Activated CD8-positive, alpha-beta T cell treated with anti-CD3 and anti-CD28 coated beads for 36 hours (primary cell): Measurements from ENCODE around the gene STXBP6. TPM values are rescaled to one million over a fixed set of nuclear protein-coding genes. Genes with fewer than 3 reads are reported as not detected.
"Not testable (repeated sequence)": the region's sequence is repeated elsewhere in the genome, so short reads cannot be mapped to it uniquely, and the experiment has no call there.

ENCODE experiments used
- ATAC-seq: fragments of 200-7000 bp; cut with Tn5 transposase; one replicate; pipeline ENCODE4 v1.10.0; 2021; ENCODE audit warnings: mild to moderate bottlenecking, moderate library complexity
- CTCF ChIA-PET: fragments of 350-600 bp; sonication (Branson Sonifier 250); formaldehyde crosslinking; loops from one replicate; lab custom pipeline; 2021; ENCODE audit warnings: antibody characterized with exemption; lab: Charles Lee
- POLR2A ChIA-PET: fragments of 350-600 bp; sonication (Branson Sonifier 250); formaldehyde crosslinking; loops from one replicate; lab custom pipeline; 2021; ENCODE audit warnings: antibody characterized with exemption; lab: Charles Lee
- DNase-seq: peaks from one replicate; pipeline ENCODE4 v3.0.0-alpha.2; 2020
- H3K27ac Mint-ChIP-seq: one replicate; pipeline ENCODE4 v1.8.0; 2021; ENCODE audit warnings: mild to moderate bottlenecking, mixed read lengths
- H3K27me3 Mint-ChIP-seq: one replicate; pipeline ENCODE4 v1.8.0; 2021; ENCODE audit warnings: mixed read lengths
- H3K36me3 Mint-ChIP-seq: one replicate; pipeline ENCODE4 v1.8.0; 2021; ENCODE audit warnings: low read depth, mixed read lengths
- H3K4me1 Mint-ChIP-seq: one replicate; pipeline ENCODE4 v1.8.0; 2021; ENCODE audit warnings: low read depth, mixed read lengths
- H3K4me3 Mint-ChIP-seq: one replicate; pipeline ENCODE4 v1.8.0; 2021; ENCODE audit warnings: mild to moderate bottlenecking, moderate library complexity, mixed read lengths
- H3K9me3 Mint-ChIP-seq: one replicate; pipeline ENCODE4 v1.8.0; 2021; ENCODE audit warnings: mixed read lengths
- intact Hi-C: fragments of 100-400 bp; cut with micrococcal nuclease; formaldehyde crosslinking; loops from one replicate; pipeline ENCODE4 v1.10.0; 2022
- total RNA-seq, 2 experiments: library from RNA; stranded (reverse); gene quantifications; one replicate each; pipeline ENCODE4 v1.2.3, GENCODE V29; 2021
- TF ChIP-seq, protein P1 (sequence below): fragments of 200-600 bp; IDR thresholded peaks from one replicate; pipeline ENCODE4 v1.8.0; 2022; ENCODE audit warnings: antibody characterized with exemption, mild to moderate bottlenecking

Gene STXBP6
- total RNA-seq, 2 experiments from 2014 or later = not detected

DNA sequence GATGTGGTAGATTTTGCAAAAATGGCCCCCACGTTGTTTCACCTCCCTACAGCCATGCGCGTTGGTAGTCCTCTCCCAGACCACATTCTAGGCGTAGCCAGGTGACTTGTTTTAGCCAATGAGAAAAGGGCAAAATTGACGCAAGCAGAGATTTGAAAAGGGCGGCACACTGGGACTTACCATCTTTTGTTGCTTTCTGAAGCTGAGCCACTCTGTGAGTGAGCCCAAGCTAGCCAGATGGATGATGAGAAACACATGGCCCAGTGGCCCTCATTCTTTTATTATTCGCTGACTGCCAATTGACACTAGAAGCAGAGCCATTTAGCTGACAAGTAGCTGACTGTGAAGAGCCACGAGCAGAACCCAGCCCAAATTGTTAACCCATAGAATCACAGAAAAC, 274.0 kb downstream of the STXBP6 start:
- DNase-seq (no peak), ATAC-seq (no peak)
- H3K9me3 Mint-ChIP-seq = no peaks in the 10 kb centered on the region
- no peak overlapping the region for H3K4me3 Mint-ChIP-seq
- intact Hi-C loops = no loop called here
- H3K4me1 Mint-ChIP-seq = no peaks in the 10 kb centered on the region
- H3K27me3 Mint-ChIP-seq = peaks cover 19% of the 10 kb centered on the region
- H3K36me3 Mint-ChIP-seq = no peaks in the 10 kb centered on the region
- TF ChIP-seq, protein P1, sequence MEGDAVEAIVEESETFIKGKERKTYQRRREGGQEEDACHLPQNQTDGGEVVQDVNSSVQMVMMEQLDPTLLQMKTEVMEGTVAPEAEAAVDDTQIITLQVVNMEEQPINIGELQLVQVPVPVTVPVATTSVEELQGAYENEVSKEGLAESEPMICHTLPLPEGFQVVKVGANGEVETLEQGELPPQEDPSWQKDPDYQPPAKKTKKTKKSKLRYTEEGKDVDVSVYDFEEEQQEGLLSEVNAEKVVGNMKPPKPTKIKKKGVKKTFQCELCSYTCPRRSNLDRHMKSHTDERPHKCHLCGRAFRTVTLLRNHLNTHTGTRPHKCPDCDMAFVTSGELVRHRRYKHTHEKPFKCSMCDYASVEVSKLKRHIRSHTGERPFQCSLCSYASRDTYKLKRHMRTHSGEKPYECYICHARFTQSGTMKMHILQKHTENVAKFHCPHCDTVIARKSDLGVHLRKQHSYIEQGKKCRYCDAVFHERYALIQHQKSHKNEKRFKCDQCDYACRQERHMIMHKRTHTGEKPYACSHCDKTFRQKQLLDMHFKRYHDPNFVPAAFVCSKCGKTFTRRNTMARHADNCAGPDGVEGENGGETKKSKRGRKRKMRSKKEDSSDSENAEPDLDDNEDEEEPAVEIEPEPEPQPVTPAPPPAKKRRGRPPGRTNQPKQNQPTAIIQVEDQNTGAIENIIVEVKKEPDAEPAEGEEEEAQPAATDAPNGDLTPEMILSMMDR = no peak
- CTCF ChIA-PET = no interaction called here
- POLR2A ChIA-PET = no interaction called here
- H3K27ac Mint-ChIP-seq = no peak overlapping the region

- Mint-ChIP-seq H3K27ac (no peak overlapping the region), H3K36me3 (no peaks in the 10 kb centered on the region), H3K4me1 (no peaks in the 10 kb centered on the region), H3K27me3 (peaks cover 28% of the 10 kb centered on the region), H3K9me3 (no peaks in the 10 kb centered on the region), H3K4me3 (no peak overlapping the region)
- TF ChIP-seq, protein P1 = no peak
- DNase-seq = no peak
- intact Hi-C loops = no loop called here
- ChIA-PET CTCF (no interaction called here), POLR2A (no interaction called here)
- no peak for ATAC-seq
These were observed 275.6 kb downstream of the STXBP6 start for GRCh38 chr14:24774187-24774915.

DNA sequence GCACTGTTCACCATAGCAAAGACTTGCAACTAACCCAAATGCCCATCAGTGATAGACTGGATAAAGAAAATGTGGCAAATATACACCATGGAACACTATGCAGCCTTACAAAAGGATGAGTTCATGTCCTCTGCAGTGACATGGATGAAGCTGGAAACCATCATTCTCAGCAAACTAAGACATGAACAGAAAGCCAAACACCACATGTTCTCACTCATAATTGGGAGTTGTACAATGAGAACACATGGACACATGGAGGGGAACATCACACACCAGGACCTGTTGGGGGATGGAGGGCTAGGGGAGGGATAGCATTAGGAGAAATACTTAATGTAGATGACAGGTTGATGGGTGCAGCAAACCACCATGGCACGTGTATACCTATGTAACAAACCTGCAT, 276.4 kb downstream of the STXBP6 start:
- H3K4me3 Mint-ChIP-seq, H3K9me3 Mint-ChIP-seq, H3K4me1 Mint-ChIP-seq, intact Hi-C loops, H3K36me3 Mint-ChIP-seq, POLR2A ChIA-PET, DNase-seq, H3K27ac Mint-ChIP-seq, ATAC-seq, CTCF ChIA-PET: not testable (repeated sequence)
- peaks cover 28% of the 10 kb centered on the region for H3K27me3 Mint-ChIP-seq

DNA sequence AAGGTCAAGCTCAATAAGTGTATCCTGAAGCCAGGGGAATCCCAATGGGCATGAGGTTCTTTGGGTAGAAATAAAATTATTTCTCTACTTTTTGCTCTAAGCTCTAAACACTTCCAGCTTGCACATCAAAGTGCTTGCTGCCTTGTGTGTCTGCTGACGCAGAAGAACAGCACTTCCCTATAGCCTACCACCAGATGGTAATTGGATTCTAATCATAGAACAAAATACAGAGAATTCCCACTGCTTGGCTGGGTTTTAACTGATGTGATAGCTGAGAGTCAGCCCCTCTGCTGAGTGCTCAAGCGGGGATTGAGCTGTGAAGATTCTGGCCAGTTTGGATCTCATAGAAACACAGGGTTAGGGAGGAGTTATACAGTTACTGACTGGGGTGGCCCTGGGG, 283.5 kb downstream of the STXBP6 start:
- POLR2A ChIA-PET = no interaction called here
- TF ChIP-seq, protein P1 = no peak
- peaks cover 21% of the 10 kb centered on the region for H3K27me3 Mint-ChIP-seq
- no peaks in the 10 kb centered on the region for H3K9me3 Mint-ChIP-seq
- no peak overlapping the region for H3K4me3 Mint-ChIP-seq
- no peak overlapping the region for H3K27ac Mint-ChIP-seq
- no peaks in the 10 kb centered on the region for H3K4me1 Mint-ChIP-seq
- no peaks in the 10 kb centered on the region for H3K36me3 Mint-ChIP-seq
- no peak for DNase-seq
- CTCF ChIA-PET = no interaction called here
- intact Hi-C loops = no loop called here
- ATAC-seq = no peak

DNA sequence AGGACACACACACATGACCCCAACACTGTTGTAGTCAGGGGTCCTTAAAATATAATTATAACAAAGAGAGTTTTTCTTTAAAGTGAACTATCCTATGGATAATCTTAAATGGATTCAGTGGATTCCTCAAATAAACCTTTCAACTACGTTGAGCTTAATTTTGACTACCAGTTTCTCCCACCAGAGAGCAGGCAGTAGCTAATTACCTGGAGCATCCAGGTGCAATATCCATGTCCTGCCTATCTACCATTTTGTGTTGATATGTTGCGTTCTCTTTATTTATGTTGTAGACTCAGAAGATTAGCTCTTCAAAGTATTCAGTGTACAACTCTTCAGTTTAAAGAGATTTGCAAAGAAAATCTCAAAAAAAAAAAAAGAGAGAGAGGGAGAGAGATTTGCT, 288.8 kb downstream of the STXBP6 start:
- Mint-ChIP-seq H3K36me3 (no peaks in the 10 kb centered on the region), H3K4me1 (no peaks in the 10 kb centered on the region), H3K4me3 (no peak overlapping the region), H3K9me3 (no peaks in the 10 kb centered on the region), H3K27me3 (peaks cover 17% of the 10 kb centered on the region), H3K27ac (no peak overlapping the region)
- TF ChIP-seq, protein P1 = no peak
- ChIA-PET POLR2A (no interaction called here), CTCF (interaction anchor here (1.1 kb wide), 1 partner anchor 26 kb away, joined by 3 read pairs; no protein-coding TSS in a partner anchor)
- intact Hi-C loops = no loop called here
- no peak for DNase-seq
- ATAC-seq = no peak
